AG04449 (cell line): Measurements from ENCODE around the gene AGPAT2.

Source experiments
- CTCF ChIA-PET: fragments of 350-600 bp; formaldehyde crosslinking; extraction: SDS; loops from one replicate; lab custom pipeline; 2021; ENCODE audit warnings: antibody characterized with exemption; lab: Yijun Ruan, JAX
- POLR2A ChIA-PET: fragments of 400-600, 350-600 bp; formaldehyde crosslinking; extraction: SDS; loops from one replicate; lab custom pipeline; 2020; ENCODE audit warnings: antibody characterized with exemption, inconsistent platforms; lab: Yijun Ruan, JAX
- DNase-seq: peaks from one replicate; pipeline ENCODE4 v3.0.0-alpha.2; 2010; ENCODE audit warnings: low read depth, low spot score
- H3K4me3 ChIP-seq: 2 replicates; pipeline ENCODE4 v1.5.1; 2011; ENCODE audit warnings: low read depth, mild to moderate bottlenecking, control low read depth, low read length
- CTCF ChIP-seq: IDR thresholded peaks from one replicate; pipeline ENCODE4 v1.5.1; 2011; ENCODE audit warnings: mild to moderate bottlenecking, moderate library complexity, low read length, control low read depth, inconsistent platforms; ENCODE audit not compliant: insufficient read depth; ENCODE audit errors: missing control alignments

Gene AGPAT2

GRCh38 chr9:136626740-136627642 lies 60.3 kb downstream of the AGPAT2 start:
- ChIA-PET CTCF (interaction anchor here (0.8 to 9.6 kb wide), 10 partner anchors 13 to 139 kb away, joined by 3 to 674 read pairs (median 6); no protein-coding TSS in a partner anchor), POLR2A (no interaction called here)
- no peak for DNase-seq
- no peak overlapping the region for H3K4me3 ChIP-seq
- peak; percentile 49 for TF ChIP-seq CTCF

GRCh38 chr9:136626066-136626725 lies 61.1 kb downstream of the AGPAT2 start:
- POLR2A ChIA-PET: interaction anchor here (1.4 to 1.5 kb wide), 4 partner anchors 12 to 139 kb away, joined by 4 to 8 read pairs (median 6); no protein-coding TSS in a partner anchor
- CTCF ChIA-PET: interaction anchor here (0.8 to 9.6 kb wide), 17 partner anchors 8 to 139 kb away, joined by 3 to 674 read pairs (median 5); no protein-coding TSS in a partner anchor

GRCh38 chr9:136625101-136626065 lies 61.9 kb downstream of the AGPAT2 start:
- POLR2A ChIA-PET: interaction anchor here (0.9 to 1.5 kb wide), 5 partner anchors 11 to 142 kb away, joined by 3 to 8 read pairs (median 5); no protein-coding TSS in a partner anchor
- DNase-seq: no peak
- TF ChIP-seq CTCF: peak; percentile 59
- CTCF ChIA-PET: interaction anchor here (0.8 to 9.6 kb wide), 19 partner anchors 8 to 138 kb away, joined by 3 to 674 read pairs (median 4); no protein-coding TSS in a partner anchor
- H3K4me3 ChIP-seq: no peak overlapping the region

More at GRCh38 chr9:136626066-136626725, 61.1 kb downstream of the AGPAT2 start:
- no peak for TF ChIP-seq CTCF
- DNase-seq: no peak
- no peak overlapping the region for H3K4me3 ChIP-seq

GRCh38 chr9:136624184-136624951 lies 62.9 kb downstream of the AGPAT2 start:
- no peak for TF ChIP-seq CTCF
- no peak for DNase-seq
- no peak overlapping the region for H3K4me3 ChIP-seq
- ChIA-PET CTCF (interaction anchor here (0.6 to 9.6 kb wide), 9 partner anchors 9 to 137 kb away, joined by 3 to 674 read pairs (median 3); no protein-coding TSS in a partner anchor), POLR2A (interaction anchor here (0.6 to 1.4 kb wide), 2 partner anchors 137 to 185 kb away, joined by 3 to 7 read pairs; no protein-coding TSS in a partner anchor)

GRCh38 chr9:136623842-136624183 lies 63.4 kb downstream of the AGPAT2 start:
- POLR2A ChIA-PET: interaction anchor here (0.6 kb wide), 1 partner anchor 185 kb away, joined by 3 read pairs; no protein-coding TSS in a partner anchor
- no peak for DNase-seq
- TF ChIP-seq CTCF: no peak
- no peak overlapping the region for H3K4me3 ChIP-seq
- CTCF ChIA-PET: interaction anchor here (0.6 to 9.6 kb wide), 4 partner anchors 11 to 136 kb away, joined by 3 to 674 read pairs (median 3); no protein-coding TSS in a partner anchor
